GM12801 (cell line): ENCODE measurements around the gene FOXN1.

Experiments
- TF ChIP-seq, protein P1 (sequence below): IDR thresholded peaks from one replicate; pipeline ENCODE4 v1.5.1; 2011; ENCODE audit warnings: control low read depth; ENCODE audit not compliant: insufficient read length; ENCODE audit errors: extremely low read depth

The FOXN1 gene

DNA sequence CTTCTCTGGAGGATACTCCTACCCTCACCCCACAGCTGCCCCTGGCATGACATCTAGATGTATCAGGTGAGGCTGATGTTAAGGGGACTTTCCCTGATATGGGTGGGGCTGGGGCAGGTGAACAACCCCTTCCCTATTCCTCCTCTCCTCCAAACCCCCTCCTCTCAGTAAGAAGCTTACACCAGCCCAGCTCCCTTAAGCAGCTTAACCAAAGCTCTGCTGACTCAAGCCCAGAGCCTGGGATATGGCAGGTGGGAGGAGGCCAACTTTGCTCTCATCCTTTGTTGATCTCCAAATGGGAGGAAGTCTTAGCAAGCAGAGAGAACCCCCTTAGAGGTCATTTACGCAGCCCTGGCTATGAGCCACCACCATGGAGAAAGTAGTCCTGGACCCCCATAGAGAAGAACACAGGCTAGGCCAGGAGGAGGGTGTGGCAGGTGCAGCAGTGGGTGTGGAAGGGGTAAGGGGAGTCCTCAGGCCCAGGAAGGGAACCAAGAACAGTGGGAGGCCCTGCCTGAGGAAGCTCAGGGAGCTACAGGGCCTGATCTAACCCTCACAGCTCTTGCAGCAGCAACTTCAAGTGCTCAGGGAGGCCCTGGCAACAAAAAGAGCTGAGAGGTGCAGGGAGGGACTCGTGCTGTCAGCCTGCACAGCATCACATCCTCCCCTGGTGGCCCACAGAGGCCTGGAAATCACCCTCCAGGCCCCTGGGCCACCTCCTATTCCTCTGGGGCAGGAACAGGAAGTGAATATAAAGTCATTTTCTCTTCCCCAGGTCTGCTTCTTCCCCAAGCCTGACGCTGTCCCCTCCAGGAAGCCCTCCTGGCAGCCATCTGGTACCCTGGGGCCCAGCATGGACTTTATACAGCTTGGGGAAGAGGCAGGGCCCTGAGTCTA lies 43.3 kb downstream of the FOXN1 start:
- TF ChIP-seq, protein P1, sequence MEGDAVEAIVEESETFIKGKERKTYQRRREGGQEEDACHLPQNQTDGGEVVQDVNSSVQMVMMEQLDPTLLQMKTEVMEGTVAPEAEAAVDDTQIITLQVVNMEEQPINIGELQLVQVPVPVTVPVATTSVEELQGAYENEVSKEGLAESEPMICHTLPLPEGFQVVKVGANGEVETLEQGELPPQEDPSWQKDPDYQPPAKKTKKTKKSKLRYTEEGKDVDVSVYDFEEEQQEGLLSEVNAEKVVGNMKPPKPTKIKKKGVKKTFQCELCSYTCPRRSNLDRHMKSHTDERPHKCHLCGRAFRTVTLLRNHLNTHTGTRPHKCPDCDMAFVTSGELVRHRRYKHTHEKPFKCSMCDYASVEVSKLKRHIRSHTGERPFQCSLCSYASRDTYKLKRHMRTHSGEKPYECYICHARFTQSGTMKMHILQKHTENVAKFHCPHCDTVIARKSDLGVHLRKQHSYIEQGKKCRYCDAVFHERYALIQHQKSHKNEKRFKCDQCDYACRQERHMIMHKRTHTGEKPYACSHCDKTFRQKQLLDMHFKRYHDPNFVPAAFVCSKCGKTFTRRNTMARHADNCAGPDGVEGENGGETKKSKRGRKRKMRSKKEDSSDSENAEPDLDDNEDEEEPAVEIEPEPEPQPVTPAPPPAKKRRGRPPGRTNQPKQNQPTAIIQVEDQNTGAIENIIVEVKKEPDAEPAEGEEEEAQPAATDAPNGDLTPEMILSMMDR = no peak

DNA sequence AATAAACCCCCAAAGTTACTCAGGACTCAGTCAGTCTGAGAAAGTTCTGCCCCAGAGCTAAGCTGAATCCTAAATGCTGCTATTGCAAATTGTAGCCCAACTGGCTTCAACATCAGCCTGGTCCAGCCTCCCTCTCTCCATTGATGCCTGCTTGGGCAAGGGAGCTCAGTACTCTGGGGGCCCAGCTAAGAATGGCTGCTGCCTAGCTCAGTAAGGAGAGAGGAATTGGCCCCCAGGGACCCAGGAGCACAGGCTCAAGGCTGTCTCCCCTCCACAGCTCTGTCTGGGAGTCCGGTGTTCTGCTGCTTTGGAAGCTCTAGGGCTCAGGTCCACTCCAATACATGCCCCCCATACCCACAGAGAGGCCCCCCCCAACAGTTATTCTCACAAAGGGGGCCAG lies 44.7 kb downstream of the FOXN1 start:
- TF ChIP-seq, protein P1 = no peak

DNA sequence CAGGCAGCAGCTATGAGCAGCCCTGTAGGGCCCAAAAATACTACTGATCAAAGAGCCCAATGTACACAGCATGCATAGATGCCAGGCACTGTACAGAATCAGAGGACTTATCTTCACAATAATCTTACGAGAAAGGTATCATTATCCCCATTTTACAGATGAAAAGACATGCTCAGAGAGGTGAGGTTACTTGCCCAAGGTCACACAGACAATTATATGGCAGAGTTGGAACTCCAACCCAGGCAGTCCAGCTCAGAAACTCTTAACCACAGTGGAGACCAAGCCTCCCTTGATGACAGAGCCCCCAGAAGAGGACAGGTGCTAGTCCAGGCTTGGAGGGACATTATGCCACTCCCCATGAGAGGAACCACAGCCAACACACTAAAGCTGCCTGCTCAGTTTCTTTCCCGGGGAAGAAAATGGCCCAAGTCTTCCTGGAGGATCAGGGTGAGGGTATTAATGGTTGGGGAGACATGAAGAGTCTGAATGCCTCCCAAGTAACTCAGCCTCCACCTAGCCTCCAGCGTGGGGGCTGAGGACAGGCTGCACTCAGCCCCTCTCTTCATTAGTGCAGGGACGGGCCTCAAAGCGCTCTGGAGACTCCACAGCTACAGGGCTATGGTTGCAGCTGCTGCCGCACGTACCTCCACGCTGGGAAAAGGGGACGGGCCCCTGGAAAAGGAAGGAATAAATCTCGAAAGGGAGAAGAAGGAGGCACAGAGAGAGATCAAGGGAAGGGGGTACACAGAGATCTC lies 45.5 kb downstream of the FOXN1 start:
- TF ChIP-seq, protein P1 = no peak

DNA sequence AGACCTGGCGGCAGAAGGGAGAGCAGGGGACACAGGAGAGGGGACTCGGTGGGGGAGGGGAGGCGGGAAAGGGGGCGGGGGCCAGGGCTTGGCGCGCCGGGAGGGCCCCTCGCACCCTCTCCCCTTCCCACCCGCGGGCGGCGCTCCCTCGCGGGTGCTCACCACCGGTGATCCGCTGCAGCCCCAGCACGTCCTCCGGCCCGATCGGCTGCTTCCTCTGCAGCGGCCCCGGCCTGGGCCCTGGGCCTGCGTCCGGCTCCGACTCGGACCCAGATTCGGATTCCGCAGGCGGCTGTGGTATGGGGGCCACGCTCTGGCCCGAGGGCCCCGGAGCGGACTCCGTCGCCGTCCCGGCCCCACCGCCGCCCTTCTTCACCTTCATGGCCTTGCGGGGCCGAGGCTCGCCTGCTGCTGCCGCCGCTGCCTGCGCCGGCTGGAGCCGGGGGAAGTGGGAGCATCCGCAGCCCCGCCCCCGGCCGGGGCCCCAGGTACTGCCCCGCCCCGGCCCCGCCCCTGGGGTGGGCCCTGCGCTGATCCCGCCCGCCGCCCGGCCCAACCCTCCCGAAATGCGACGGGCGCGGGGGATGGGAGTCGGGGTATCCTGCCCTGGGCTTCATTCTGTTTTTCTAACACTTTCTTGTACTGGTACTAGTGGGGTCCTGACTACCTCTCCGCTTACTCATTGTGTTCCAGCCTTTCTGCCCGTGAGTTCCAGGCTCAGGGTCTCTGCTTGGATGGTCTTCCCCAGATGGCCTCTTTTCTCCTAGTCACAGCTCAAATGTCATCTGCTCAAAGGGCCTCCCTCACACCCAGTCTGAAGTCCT lies 46.2 kb downstream of the FOXN1 start, which contains the start of gene UNC119:
Gene UNC119, minus strand, starts transcription at position 449 of the 824 bp plus-strand sequence. Its CDS starts 67 bp downstream, at position 382.
- TF ChIP-seq, protein P1 = no peak

DNA sequence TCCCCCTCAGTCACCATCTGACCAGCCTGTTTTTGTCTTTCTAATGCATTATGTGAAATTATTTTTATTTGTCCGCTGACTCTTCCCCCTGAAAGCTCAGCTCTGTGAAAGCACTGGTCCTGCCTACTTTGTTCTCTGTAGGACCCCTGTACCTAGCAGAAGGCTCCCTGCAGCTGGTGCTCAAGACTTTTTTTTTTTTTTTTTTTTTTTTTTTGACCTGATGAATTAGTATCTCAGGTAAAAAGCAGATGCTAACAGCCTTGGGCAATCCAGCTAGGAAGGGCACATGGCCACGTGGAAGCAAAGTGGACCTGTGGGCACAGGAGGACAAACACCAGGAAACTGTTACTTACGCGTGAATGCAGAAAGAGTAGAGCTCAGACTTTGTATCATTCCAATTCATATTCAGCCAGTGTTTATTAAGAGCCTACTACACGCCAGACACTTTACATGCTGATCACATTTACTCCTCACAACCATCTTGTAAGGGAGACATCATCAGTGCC lies 46.9 kb downstream of the FOXN1 start:
- TF ChIP-seq, protein P1 = no peak

DNA sequence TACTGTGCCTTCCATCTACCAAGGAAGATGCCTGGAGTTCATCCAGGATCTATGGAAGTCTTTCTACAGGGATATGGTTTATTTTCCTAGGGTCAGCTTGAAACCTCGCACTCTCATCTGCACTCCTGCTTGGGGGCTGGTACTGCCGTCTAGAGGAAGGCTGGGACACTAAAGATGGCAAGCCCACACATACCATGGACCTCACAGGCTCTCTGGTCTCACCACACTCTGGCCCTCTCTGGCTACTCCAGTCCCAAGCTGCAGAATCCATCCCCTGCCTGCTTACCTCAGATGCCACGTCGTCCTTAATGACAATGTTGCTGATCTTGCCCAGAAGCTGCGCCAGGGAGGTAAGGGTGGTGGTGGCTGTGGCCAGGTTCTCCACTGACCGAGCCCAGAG lies 48.4 kb downstream of the FOXN1 start:
- TF ChIP-seq, protein P1 = no peak
